ENCODE data around the gene RCL1. TPM values are rescaled to one million over a fixed set of nuclear protein-coding genes. Genes with fewer than 3 reads are reported as not detected.
"Not testable (repeated sequence)": the region's sequence is repeated elsewhere in the genome, so short reads cannot be mapped to it uniquely, and the experiment has no call there.

RCL1 gene
- total RNA-seq, 4 donors from 2014 or later: 10.1 to 19.0 (median 11.6) TPM

GRCh38 chr9:4771788-4772187 lies 21.0 kb upstream of the RCL1 start:
- H3K4me1 ChIP-seq: no peaks in the 10 kb centered on the region
- no peaks in the 10 kb centered on the region for H3K36me3 ChIP-seq
- TF ChIP-seq EP300 (IDR thresholded peaks at IDR 0.05) (no peak), POLR2A (IDR thresholded peaks at IDR 0.05) (no peak), POLR2AphosphoS5 (IDR thresholded peaks at IDR 0.05) (no peak), CTCF (IDR thresholded peaks at IDR 0.05) (no peak)
- ATAC-seq: no peak
- WGBS, 2 donors (ENCODE audit: low coverage in 1 of 2): 100% methylated on average over 1 of the region's 1 CpG; no CpG with 5 or more reads in 1 of the 2 donors
- H3K9me3 ChIP-seq: no peaks in the 10 kb centered on the region
- H3K4me3 ChIP-seq: no peak overlapping the region
- H3K27ac ChIP-seq: no peak overlapping the region
- H3K27me3 ChIP-seq: peaks cover 5% of the 10 kb centered on the region

- H3K36me3 ChIP-seq: no peaks in the 10 kb centered on the region
- H3K4me3 ChIP-seq: no peak overlapping the region
- peaks cover 5% of the 10 kb centered on the region for H3K27me3 ChIP-seq
- H3K4me1 ChIP-seq: no peaks in the 10 kb centered on the region
- TF ChIP-seq EP300 (IDR thresholded peaks at IDR 0.05): no peak
- TF ChIP-seq POLR2AphosphoS5 (IDR thresholded peaks at IDR 0.05): no peak
- no peak for TF ChIP-seq CTCF (IDR thresholded peaks at IDR 0.05)
- TF ChIP-seq POLR2A (IDR thresholded peaks at IDR 0.05): no peak
- peak; percentile 88 for ATAC-seq
- WGBS, 2 donors (ENCODE audit: low coverage in 1 of 2): 36 to 60% methylated on average over 1 of the region's 1 CpG
- no peaks in the 10 kb centered on the region for H3K9me3 ChIP-seq
- H3K27ac ChIP-seq: no peak overlapping the region
These were observed 18.5 kb upstream of the RCL1 start for GRCh38 chr9:4774209-4774608.

- WGBS, 2 donors (ENCODE audit: low coverage in 1 of 2): 71 to 72% methylated on average over 2 of the region's 2 CpGs
- H3K27ac ChIP-seq, ATAC-seq, H3K4me3 ChIP-seq, H3K4me1 ChIP-seq, H3K27me3 ChIP-seq, H3K36me3 ChIP-seq, H3K9me3 ChIP-seq: not testable (repeated sequence)
These were observed 17.8 kb upstream of the RCL1 start for GRCh38 chr9:4774958-4775357.

GRCh38 chr9:4780651-4781050 lies 12.1 kb upstream of the RCL1 start:
- WGBS, 2 donors (ENCODE audit: low coverage in 1 of 2): 100% methylated on average over 1 of the region's 1 CpG; no CpG with 5 or more reads in 1 of the 2 donors

GRCh38 chr9:4781408-4781807 lies 11.3 kb upstream of the RCL1 start:
- Histone ChIP-seq H3K27ac (no peak overlapping the region), H3K27me3 (peaks cover 20% of the 10 kb centered on the region), H3K4me1 (no peaks in the 10 kb centered on the region), H3K36me3 (no peaks in the 10 kb centered on the region), H3K4me3 (no peak overlapping the region), H3K9me3 (no peaks in the 10 kb centered on the region)
- no peak for ATAC-seq
- no peak for TF ChIP-seq POLR2A (IDR thresholded peaks at IDR 0.05)
- TF ChIP-seq POLR2AphosphoS5 (IDR thresholded peaks at IDR 0.05): no peak
- no CpG with 5 or more reads among the region's 2 CpGs for WGBS, 2 donors (ENCODE audit: low coverage in 1 of 2)

More at GRCh38 chr9:4780651-4781050, 12.1 kb upstream of the RCL1 start:
- ATAC-seq: no peak
- Histone ChIP-seq H3K4me3 (no peak overlapping the region), H3K36me3 (no peaks in the 10 kb centered on the region), H3K4me1 (no peaks in the 10 kb centered on the region), H3K9me3 (no peaks in the 10 kb centered on the region), H3K27ac (no peak overlapping the region), H3K27me3 (peaks cover 20% of the 10 kb centered on the region)
- TF ChIP-seq EP300 (IDR thresholded peaks at IDR 0.05): no peak
- TF ChIP-seq POLR2AphosphoS5 (IDR thresholded peaks at IDR 0.05): no peak
- TF ChIP-seq CTCF (IDR thresholded peaks at IDR 0.05): no peak
- TF ChIP-seq POLR2A (IDR thresholded peaks at IDR 0.05): no peak

GRCh38 chr9:4783191-4783590 lies 9.6 kb upstream of the RCL1 start:
- H3K4me1 ChIP-seq, H3K9me3 ChIP-seq, H3K36me3 ChIP-seq, H3K27ac ChIP-seq, H3K4me3 ChIP-seq, ATAC-seq: not testable (repeated sequence)
- 43 to 67% methylated on average over 1 of the region's 4 CpGs for WGBS, 2 donors (ENCODE audit: low coverage in 1 of 2)
- peaks cover 20% of the 10 kb centered on the region for H3K27me3 ChIP-seq
